ENCODE data around the gene CLSTN2. TPM values are rescaled to one million over a fixed set of nuclear protein-coding genes. Genes with fewer than 3 reads are reported as not detected.

CLSTN2 gene
- total RNA-seq, 1 donor from 2014 or later: 9.7 TPM

- TF ChIP-seq CTCF (conservative IDR thresholded peaks at IDR 0.05; ENCODE audit: low read depth, low read length): no peak
- no peak for DNase-seq (ENCODE audit: low read depth)
- no peak overlapping the region for H3K4me3 ChIP-seq (ENCODE audit: low read depth, low read length)
Observed at GRCh38 chr3:140103986-140104645, 169.1 kb downstream of the CLSTN2 start.

GRCh38 chr3:140113996-140114788 is 179.2 kb downstream of the CLSTN2 start:
- no peak for DNase-seq (ENCODE audit: low read depth)
- TF ChIP-seq CTCF (conservative IDR thresholded peaks at IDR 0.05; ENCODE audit: low read depth, low read length): no peak
- no peak overlapping the region for H3K4me3 ChIP-seq (ENCODE audit: low read depth, low read length)

GRCh38 chr3:140114789-140115080 is 179.8 kb downstream of the CLSTN2 start:
- DNase-seq (ENCODE audit: low read depth): no peak
- no peak for TF ChIP-seq CTCF (conservative IDR thresholded peaks at IDR 0.05; ENCODE audit: low read depth, low read length)
- H3K4me3 ChIP-seq (ENCODE audit: low read depth, low read length): no peak overlapping the region

- peak; percentile 47 for DNase-seq (ENCODE audit: low read depth)
- TF ChIP-seq CTCF (conservative IDR thresholded peaks at IDR 0.05; ENCODE audit: low read depth, low read length): no peak
- no peak overlapping the region for H3K4me3 ChIP-seq (ENCODE audit: low read depth, low read length)
Observed at GRCh38 chr3:140117096-140117526, 182.1 kb downstream of the CLSTN2 start.

- DNase-seq (ENCODE audit: low read depth): no peak
- H3K4me3 ChIP-seq (ENCODE audit: low read depth, low read length): no peak overlapping the region
- no peak for TF ChIP-seq CTCF (conservative IDR thresholded peaks at IDR 0.05; ENCODE audit: low read depth, low read length)
Observed at GRCh38 chr3:140122183-140122582, 187.2 kb downstream of the CLSTN2 start.

GRCh38 chr3:140128217-140128616 is 193.2 kb downstream of the CLSTN2 start:
- no peak for DNase-seq (ENCODE audit: low read depth)
- H3K4me3 ChIP-seq (ENCODE audit: low read depth, low read length): no peak overlapping the region
- no peak for TF ChIP-seq CTCF (conservative IDR thresholded peaks at IDR 0.05; ENCODE audit: low read depth, low read length)

- TF ChIP-seq CTCF (conservative IDR thresholded peaks at IDR 0.05; ENCODE audit: low read depth, low read length): peak; percentile 70
- H3K4me3 ChIP-seq (ENCODE audit: low read depth, low read length): no peak overlapping the region
Observed at GRCh38 chr3:140128631-140129030, 193.6 kb downstream of the CLSTN2 start.

More at GRCh38 chr3:140128631-140129030, 193.6 kb downstream of the CLSTN2 start:
- no peak for DNase-seq (ENCODE audit: low read depth)
